DMS 273 (cell line): ENCODE measurements around the gene PPP3R1.

Source experiments
- DNase-seq: peaks from one replicate; lab custom pipeline; 2025; ENCODE audit not compliant: unreplicated experiment; lab: John Stamatoyannopoulos, UW

PPP3R1 gene

GRCh38 chr2:68235090-68235489, 17.2 kb downstream of the PPP3R1 start:
- no peak for DNase-seq

- no peak for DNase-seq
These were observed 17.9 kb downstream of the PPP3R1 start for GRCh38 chr2:68234405-68234804.

DNA sequence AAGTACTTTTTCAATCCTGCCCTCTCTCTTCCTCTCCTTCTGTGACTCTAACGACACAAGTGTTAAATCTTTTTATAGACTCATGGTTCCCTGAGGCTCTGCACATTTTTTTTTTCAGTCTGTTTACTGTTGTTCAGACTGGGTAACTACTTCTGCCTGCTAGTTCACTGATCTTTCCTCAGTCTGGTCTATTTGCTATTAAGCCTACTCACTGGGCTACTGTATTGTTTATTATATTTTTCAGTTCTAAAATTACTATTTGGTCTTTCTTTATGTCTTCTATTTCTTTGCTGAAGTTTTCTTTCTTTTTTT, 21.3 kb downstream of the PPP3R1 start:
- no peak for DNase-seq

DNA sequence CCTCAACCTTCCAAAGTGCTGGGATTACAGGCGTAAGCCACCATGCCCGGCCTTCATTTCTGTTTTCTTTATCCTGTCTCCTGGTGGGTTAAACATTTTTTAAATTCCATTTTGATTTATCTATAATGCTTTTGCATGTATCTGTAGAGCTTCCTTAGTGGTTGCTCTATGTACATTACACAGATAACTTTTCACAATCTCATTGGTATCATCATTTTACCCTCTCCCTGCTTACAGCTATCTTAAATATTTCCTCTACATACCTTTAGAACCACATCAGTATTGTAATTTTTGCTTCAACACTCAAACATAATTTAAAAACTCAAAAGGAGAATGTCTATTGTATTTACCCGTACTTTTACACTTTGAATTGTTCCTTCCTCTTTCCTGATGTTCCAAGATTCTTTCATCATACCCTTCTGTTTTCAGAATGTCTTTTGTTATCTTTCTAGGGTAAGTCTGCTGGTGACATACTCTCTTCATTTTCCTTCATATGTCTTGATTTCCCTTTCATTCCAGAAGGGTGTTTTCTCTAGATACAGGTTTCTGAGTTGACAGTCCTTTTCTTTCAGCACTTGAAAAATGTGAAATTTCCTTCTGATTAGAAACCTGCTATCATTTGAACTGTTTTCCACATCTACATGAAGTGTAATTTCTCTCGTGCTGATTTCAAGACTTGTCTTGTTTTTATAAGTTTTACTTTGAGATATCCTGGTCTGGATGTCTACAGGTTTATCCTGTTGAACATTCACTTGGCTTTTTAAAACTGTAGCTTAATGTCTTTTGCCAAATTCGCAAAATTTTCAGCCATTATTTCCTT, 21.9 kb downstream of the PPP3R1 start:
- DNase-seq = no peak

DNA sequence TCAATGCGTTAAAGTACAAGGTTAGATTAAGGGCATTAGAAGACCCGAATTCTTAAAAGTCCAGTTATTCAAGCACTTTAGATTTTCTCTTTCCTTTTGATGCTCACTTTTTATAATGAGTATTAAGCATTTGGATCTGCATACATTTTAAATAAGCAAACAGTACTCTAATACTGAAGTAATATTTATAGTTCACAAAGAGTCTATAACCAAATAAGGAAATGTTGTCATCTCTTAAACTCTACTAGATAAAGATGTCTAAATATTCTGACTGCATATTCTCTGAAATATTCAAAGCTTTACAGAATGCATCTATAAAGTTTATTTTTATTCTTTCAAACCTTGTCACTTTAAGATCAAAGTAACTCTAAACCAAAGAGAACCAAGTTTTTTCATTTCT, 25.5 kb downstream of the PPP3R1 start:
- no peak for DNase-seq

GRCh38 chr2:68225119-68225632, 27.2 kb downstream of the PPP3R1 start:
- DNase-seq = peak; percentile 72

DNA sequence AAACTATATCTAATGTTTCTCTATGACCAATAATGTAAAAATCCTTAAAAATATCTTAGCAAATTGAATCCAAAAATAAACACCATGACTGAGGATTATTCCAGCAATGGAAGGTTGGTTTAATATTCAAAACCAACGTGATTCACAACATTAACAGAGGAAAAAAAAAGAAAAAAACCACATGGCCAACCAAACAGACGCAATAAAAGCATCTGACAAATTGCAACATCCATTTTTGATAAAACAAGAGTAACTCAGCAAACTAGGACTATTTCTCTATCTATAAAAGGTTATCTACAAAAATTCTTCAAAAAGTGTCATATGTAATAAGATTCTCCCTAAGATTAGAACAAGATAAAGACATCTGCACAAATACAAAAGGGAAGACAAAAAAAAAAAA, 28.9 kb downstream of the PPP3R1 start:
- no peak for DNase-seq

DNA sequence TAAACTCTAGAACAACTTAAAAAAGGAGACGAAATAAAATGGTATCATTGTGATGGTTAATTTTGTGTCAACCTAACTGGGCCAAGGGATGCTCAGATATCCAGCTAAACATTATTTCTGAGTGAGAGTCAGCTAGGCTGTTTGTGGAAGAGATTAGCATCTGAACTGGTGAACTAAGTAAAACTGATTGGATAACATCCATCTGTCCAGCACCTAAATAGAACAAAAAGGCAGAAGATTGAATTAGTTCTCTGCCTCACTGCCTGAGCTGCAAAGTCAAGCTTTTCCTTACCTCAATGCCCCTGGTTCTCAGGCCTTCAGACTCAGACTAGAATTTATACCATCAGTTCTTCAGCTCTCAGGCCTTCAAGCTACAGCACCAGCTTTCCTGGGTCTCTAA, 30.0 kb downstream of the PPP3R1 start:
- DNase-seq = peak; percentile 31

GRCh38 chr2:68218343-68218901, 33.9 kb downstream of the PPP3R1 start:
- DNase-seq = no peak

- DNase-seq = no peak
These were observed 34.6 kb downstream of the PPP3R1 start for GRCh38 chr2:68217729-68218128.

DNA sequence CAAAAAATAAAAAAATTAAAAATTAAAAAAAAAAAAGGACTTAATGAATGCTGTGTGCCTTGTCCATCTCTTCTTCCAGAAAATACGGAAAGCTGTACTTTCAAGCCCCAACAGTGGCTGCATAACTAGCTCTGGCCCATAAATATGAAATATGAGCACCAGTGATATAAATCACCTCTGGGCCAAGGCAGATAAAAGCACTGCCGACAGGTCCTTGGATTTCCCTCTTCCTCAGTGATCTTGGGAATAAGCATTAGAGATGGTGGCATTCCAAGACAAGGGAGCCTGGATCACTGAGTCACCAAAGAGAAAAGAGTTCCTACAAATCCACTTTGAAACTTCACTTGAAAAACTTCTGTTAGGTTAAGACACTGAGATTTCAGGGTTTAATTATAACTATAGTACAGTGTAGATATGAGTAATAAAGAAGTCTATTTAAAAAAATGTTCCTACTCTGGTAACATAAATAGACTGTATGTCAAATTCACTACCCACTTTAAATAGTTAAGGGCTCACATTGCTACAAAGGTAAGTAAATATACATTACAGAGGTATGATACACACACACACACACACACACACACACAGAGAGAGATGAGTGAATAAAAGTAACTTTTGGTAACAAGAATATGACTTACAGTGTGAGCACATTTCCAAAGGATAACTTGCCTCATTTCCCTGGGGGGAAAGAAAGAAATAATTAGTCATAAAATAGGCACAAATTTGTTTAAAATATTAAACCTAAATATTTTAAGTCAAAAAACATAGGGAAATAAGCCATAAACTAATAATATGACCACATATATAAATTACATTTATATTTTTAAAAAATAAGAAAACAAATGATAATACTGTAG, 35.6 kb downstream of the PPP3R1 start:
- no peak for DNase-seq

GRCh38 chr2:68214381-68214780, 38.0 kb downstream of the PPP3R1 start:
- DNase-seq = no peak

DNA sequence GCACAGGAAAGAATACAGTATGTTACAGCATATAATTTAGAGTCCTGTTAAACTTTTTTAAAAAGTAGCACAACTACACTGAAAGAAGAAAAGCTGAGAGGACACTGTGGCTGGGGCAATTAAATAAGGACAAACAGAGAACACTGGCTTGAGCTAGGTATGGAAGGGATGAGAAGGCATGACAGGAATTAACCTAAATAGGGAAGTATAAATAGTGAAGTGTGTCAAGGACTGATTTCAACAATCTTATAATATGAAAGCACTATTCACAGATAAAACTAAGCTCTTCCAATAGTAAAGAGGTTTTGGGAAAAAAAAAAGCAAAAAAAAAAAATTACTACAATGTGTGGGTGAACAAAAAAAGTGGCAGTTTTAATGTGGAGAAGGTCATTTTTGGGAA, 45.5 kb downstream of the PPP3R1 start:
- DNase-seq = no peak

GRCh38 chr2:68203587-68203986, 48.7 kb downstream of the PPP3R1 start:
- no peak for DNase-seq

GRCh38 chr2:68200157-68200787, 52.1 kb downstream of the PPP3R1 start:
- DNase-seq = no peak

- peak; percentile 77 for DNase-seq
These were observed 56.1 kb downstream of the PPP3R1 start for GRCh38 chr2:68196120-68196716.

GRCh38 chr2:68195096-68195495, 57.2 kb downstream of the PPP3R1 start:
- DNase-seq = no peak

GRCh38 chr2:68193787-68194372, 58.5 kb downstream of the PPP3R1 start:
- DNase-seq = no peak

- DNase-seq = no peak
These were observed 59.2 kb downstream of the PPP3R1 start for GRCh38 chr2:68193144-68193543.

GRCh38 chr2:68190991-68191731, 61.2 kb downstream of the PPP3R1 start:
- DNase-seq = no peak
